HG02571 (cell line): ENCODE measurements around the gene NCKAP1.

Experiments used
- ATAC-seq: cut with Tn5 transposase; IDR thresholded peaks from one replicate; pipeline ENCODE4 v1.9.1; 2021; ENCODE audit warnings: mild to moderate bottlenecking, moderate library complexity; ENCODE audit not compliant: unreplicated experiment

The NCKAP1 gene

GRCh38 chr2:182951948-182952663, 86.2 kb downstream of the NCKAP1 start:
- peak; percentile 76 for ATAC-seq

- no peak for ATAC-seq
Observed at GRCh38 chr2:182950546-182950945, 87.7 kb downstream of the NCKAP1 start.

- no peak for ATAC-seq
Observed at GRCh38 chr2:182949572-182950189, 88.6 kb downstream of the NCKAP1 start.

GRCh38 chr2:182949052-182949451, 89.2 kb downstream of the NCKAP1 start:
- no peak for ATAC-seq

GRCh38 chr2:182946958-182947369, 91.3 kb downstream of the NCKAP1 start:
- no peak for ATAC-seq

GRCh38 chr2:182943339-182943738, 94.9 kb downstream of the NCKAP1 start:
- ATAC-seq, result no peak

- ATAC-seq, result no peak
Observed at GRCh38 chr2:182942756-182943155, 95.5 kb downstream of the NCKAP1 start.

- no peak for ATAC-seq
Observed at GRCh38 chr2:182941919-182942318, 96.3 kb downstream of the NCKAP1 start.

- no peak for ATAC-seq
Observed at GRCh38 chr2:182941121-182941722, 97.0 kb downstream of the NCKAP1 start.

GRCh38 chr2:182937870-182938269, 100.4 kb downstream of the NCKAP1 start:
- ATAC-seq, result no peak

- no peak for ATAC-seq
Observed at GRCh38 chr2:182933629-182934028, 104.6 kb downstream of the NCKAP1 start.

- no peak for ATAC-seq
Observed at GRCh38 chr2:182929972-182930371, 108.3 kb downstream of the NCKAP1 start.

- no peak for ATAC-seq
Observed at GRCh38 chr2:182924306-182924705, 114.0 kb downstream of the NCKAP1 start.

GRCh38 chr2:182921234-182921633, 117.0 kb downstream of the NCKAP1 start:
- ATAC-seq, result no peak

GRCh38 chr2:182920631-182921056, 117.6 kb downstream of the NCKAP1 start:
- no peak for ATAC-seq

- no peak for ATAC-seq
Observed at GRCh38 chr2:182920089-182920488, 118.2 kb downstream of the NCKAP1 start.

- ATAC-seq, result no peak
Observed at GRCh38 chr2:182918961-182919652, 119.2 kb downstream of the NCKAP1 start.

- no peak for ATAC-seq
Observed at GRCh38 chr2:182917924-182918323, 120.3 kb downstream of the NCKAP1 start.

GRCh38 chr2:182916417-182916816, 121.8 kb downstream of the NCKAP1 start:
- ATAC-seq, result no peak

- ATAC-seq, result no peak
Observed at GRCh38 chr2:182915369-182916326, 122.6 kb downstream of the NCKAP1 start.
